IMR-90 (cell line): ENCODE results near the gene CROCC2. TPM values are rescaled to one million over a fixed set of nuclear protein-coding genes. Genes with fewer than 3 reads are reported as not detected.

ENCODE experiments used
- ATAC-seq: fragments of 200-7000 bp; cut with Tn5 transposase; 2 replicates; pipeline ENCODE4 v1.9.1; 2020; ENCODE audit warnings: low read depth, mild to moderate bottlenecking, moderate library complexity
- BruUV-seq: library from RNA; stranded (reverse); fragments of 400-500 nt; replicated peaks from 2 replicates; lab custom pipeline; 2021; lab: Mats Ljungman, UMichigan
- CTCF ChIA-PET: fragments of 300-600 bp; formaldehyde crosslinking; extraction: SDS; loops from one replicate; lab custom pipeline; 2021; ENCODE audit warnings: antibody characterized with exemption; lab: Yijun Ruan, JAX
- POLR2A ChIA-PET: fragments of 300-600 bp; sonication (Branson Sonifier 250); formaldehyde crosslinking; loops from one replicate; lab custom pipeline; 2022; ENCODE audit warnings: antibody characterized with exemption; ENCODE audit not compliant: unreplicated experiment; lab: Charles Lee
- DNase-seq: peaks from one replicate; pipeline ENCODE4 v3.0.0; 2013
- H2AFZ ChIP-seq: replicated peaks from 2 replicates; pipeline ENCODE3; 2013; ENCODE audit warnings: low read length, mild to moderate bottlenecking; ENCODE audit not compliant: poor library complexity
- H2AK5ac ChIP-seq: 2 replicates; pipeline ENCODE4 v1.6.1; 2013; ENCODE audit warnings: low read depth, low read length, inconsistent platforms
- H2AK9ac ChIP-seq: replicated peaks from 2 replicates; pipeline ENCODE3; 2013; ENCODE audit warnings: mild to moderate bottlenecking, low read depth, low read length, moderate library complexity; ENCODE audit not compliant: poor library complexity
- H2BK120ac ChIP-seq: 2 replicates; pipeline ENCODE4 v1.6.1; 2013; ENCODE audit warnings: low read depth, low read length, inconsistent platforms
- H2BK15ac ChIP-seq: 3 replicates; pipeline ENCODE4 v1.6.1; 2013; ENCODE audit warnings: low read depth, low read length, inconsistent platforms
- H2BK20ac ChIP-seq: 2 replicates; pipeline ENCODE4 v1.6.1; 2013; ENCODE audit warnings: low read depth, mild to moderate bottlenecking, inconsistent platforms, low read length, moderate library complexity
- H2BK5ac ChIP-seq: 2 replicates; pipeline ENCODE4 v1.6.1; 2013; ENCODE audit warnings: mild to moderate bottlenecking, low read depth, low read length, inconsistent platforms; ENCODE audit not compliant: poor library complexity, severe bottlenecking
- H3K14ac ChIP-seq: replicated peaks from 2 replicates; pipeline ENCODE4 v1.6.1; 2013; ENCODE audit warnings: low read depth, low read length, inconsistent platforms
- H3K18ac ChIP-seq: 2 replicates; pipeline ENCODE4 v1.6.1; 2013; ENCODE audit warnings: low read depth, low read length, control low read depth
- H3K23ac ChIP-seq: 2 replicates; pipeline ENCODE4 v1.6.1; 2013; ENCODE audit warnings: low read depth, low read length, inconsistent platforms
- H3K27ac ChIP-seq: 2 replicates; pipeline ENCODE4 v1.5.1; 2013; ENCODE audit warnings: mild to moderate bottlenecking, control low read depth, low read length; ENCODE audit not compliant: insufficient read depth
- H3K27me3 ChIP-seq: 2 replicates; pipeline ENCODE4 v1.6.1; 2013; ENCODE audit warnings: low read length; ENCODE audit not compliant: control insufficient read depth, insufficient read depth
- H3K36me3 ChIP-seq: 2 replicates; pipeline ENCODE4 v1.6.1; 2013; ENCODE audit warnings: low read length, mixed read lengths; ENCODE audit not compliant: control insufficient read depth, insufficient read depth
- H3K4ac ChIP-seq: 2 replicates; pipeline ENCODE4 v1.6.1; 2013; ENCODE audit warnings: low read depth, low read length, inconsistent platforms
- H3K4me1 ChIP-seq: 2 replicates; pipeline ENCODE4 v1.6.1; 2013; ENCODE audit warnings: low read length, mixed read lengths; ENCODE audit not compliant: control insufficient read depth, insufficient read depth
- H3K4me2 ChIP-seq: 2 replicates; pipeline ENCODE4 v1.6.1; 2013; ENCODE audit warnings: low read depth, mild to moderate bottlenecking, control low read depth, low read length, moderate library complexity
- H3K4me3 ChIP-seq: 2 replicates; pipeline ENCODE4 v1.5.1; 2013; ENCODE audit warnings: low read depth, mild to moderate bottlenecking, control low read depth, low read length, moderate library complexity; ENCODE audit not compliant: insufficient read depth
- H3K56ac ChIP-seq: 2 replicates; pipeline ENCODE4 v1.6.1; 2013; ENCODE audit warnings: low read length, inconsistent platforms; ENCODE audit not compliant: insufficient read depth; ENCODE audit errors: extremely low read depth
- H3K79me1 ChIP-seq, 2 experiments: 2 replicates each; pipeline ENCODE4 v1.6.1; 2013; ENCODE audit warnings: low read length in 2 of 2, inconsistent platforms in 1 of 2, low read depth in 1 of 2
- H3K9ac ChIP-seq: 2 replicates; pipeline ENCODE4 v1.6.1; 2013; ENCODE audit warnings: low read depth, low read length, control low read depth
- H3K9me1 ChIP-seq: 2 replicates; pipeline ENCODE4 v1.6.1; 2013; ENCODE audit warnings: low read length, inconsistent platforms; ENCODE audit not compliant: insufficient read depth
- H3K9me3 ChIP-seq: 2 replicates; pipeline ENCODE4 v1.6.1; 2013; ENCODE audit warnings: low read length; ENCODE audit not compliant: control insufficient read depth, insufficient read depth
- H4K20me1 ChIP-seq: 2 replicates; pipeline ENCODE4 v1.6.1; 2013; ENCODE audit warnings: low read length, inconsistent platforms; ENCODE audit not compliant: insufficient read depth
- H4K5ac ChIP-seq: 2 replicates; pipeline ENCODE4 v1.6.1; 2013; ENCODE audit warnings: mild to moderate bottlenecking, low read depth, low read length, control low read depth
- H4K8ac ChIP-seq, 2 experiments: 2 replicates each; pipeline ENCODE4 v1.6.1; 2013; ENCODE audit warnings: low read depth in 2 of 2, low read length in 2 of 2, control low read depth in 1 of 2, inconsistent platforms in 1 of 2
- H4K91ac ChIP-seq: 2 replicates; pipeline ENCODE4 v1.6.1; 2013; ENCODE audit warnings: low read depth, low read length, inconsistent platforms; ENCODE audit not compliant: insufficient read depth
- BHLHE40 ChIP-seq: fragments of 150-350 bp; IDR thresholded peaks from 2 replicates; pipeline ENCODE4 v1.6.1; 2016; ENCODE audit warnings: mild to moderate bottlenecking, low read depth, low read length
- CTCF ChIP-seq: conservative IDR thresholded peaks from 2 replicates; pipeline ENCODE4 v1.5.1; 2012; ENCODE audit warnings: mild to moderate bottlenecking, low read depth, low read length, improper control_type of control experiment
- MAZ ChIP-seq: IDR thresholded peaks from 2 replicates; pipeline ENCODE4 v1.6.1; 2012; ENCODE audit warnings: low read depth, mild to moderate bottlenecking, low read length, improper control_type of control experiment, moderate library complexity, borderline replicate concordance
- RFX5 ChIP-seq: IDR thresholded peaks from 2 replicates; pipeline ENCODE4 v1.8.0; 2012; ENCODE audit warnings: low read depth, mild to moderate bottlenecking, low read length, moderate library complexity
- WGBS, 2 experiments: methylation state at CpG; one replicate each; pipeline versions ENCODE4 v1.1.5 to v1.1.7; 2013; ENCODE audit warnings: missing lambda C conversion rate in 2 of 2; ENCODE audit not compliant: insufficient read length in 1 of 2; ENCODE audit errors: extremely low coverage in 2 of 2; 5-methylcytosine and 5-hydroxymethylcytosine counted together
- dilution Hi-C: fragments of 300-500 bp; cut with HindIII; formaldehyde crosslinking; loops from one replicate; pipeline ENCODE4 v1.14.3; 2018; ENCODE audit warnings: low sequenced_read_pairs; ENCODE audit not compliant: unreplicated experiment
- in situ Hi-C: fragments of 300-500 bp; cut with MboI; formaldehyde crosslinking; loops from 3 replicates; pipeline ENCODE4 v1.14.3; 2019; ENCODE audit warnings: low sequenced_read_pairs, inconsistent platforms, mixed read lengths
- intact Hi-C: fragments of 100-400 bp; cut with micrococcal nuclease; formaldehyde crosslinking; loops from 2 replicates; pipeline ENCODE4 v1.10.0; 2022
- polyA plus RNA-seq, 3 experiments: library from polyadenylated mRNA; depleted of rRNA; stranded (reverse); fragments of >200 nt; gene quantifications; 2 replicates each; pipeline ENCODE4 v1.2.3, GENCODE V29; 2012; ENCODE audit warnings: low replicate concordance in 1 of 3
- total RNA-seq: library from RNA; depleted of rRNA; stranded (reverse); fragments of >200 nt; gene quantifications from 2 replicates; pipeline ENCODE4 v1.2.3, GENCODE V29; 2012

Gene CROCC2
- total and polyA plus RNA-seq, 2 of the 4 experiments (the other 2 are of a cell fraction): not detected

GRCh38 chr2:240983361-240983995 is 77.3 kb downstream of the CROCC2 start:
- Histone ChIP-seq H3K23ac (no peak overlapping the region), H3K4ac (no peak overlapping the region), H3K4me2 (no peak overlapping the region), H4K91ac (no peak overlapping the region), H2BK120ac (no peak overlapping the region), H3K79me1 (no peaks in the 10 kb centered on the region), H4K20me1 (no peaks in the 10 kb centered on the region), H3K27me3 (peaks cover 7% of the 10 kb centered on the region; the same call in 1 of the 2 replicates), H3K9me3 (peaks cover 7% of the 10 kb centered on the region), H2AK5ac (no peak overlapping the region), H3K56ac (no peak overlapping the region), H3K18ac (no peak overlapping the region), H3K27ac (no peak overlapping the region), H3K4me3 (no peak overlapping the region), H3K14ac (no peak overlapping the region), H3K4me1 (peaks cover 15% of the 10 kb centered on the region), H2BK15ac (no peak overlapping the region), H3K36me3 (no peaks in the 10 kb centered on the region), H4K5ac (no peak overlapping the region), H3K9me1 (no peaks in the 10 kb centered on the region), H2AFZ (no peak overlapping the region), H2AK9ac (no peak overlapping the region), H2BK20ac (no peak overlapping the region), H2BK5ac (no peak overlapping the region), H3K9ac (no peak overlapping the region), H4K8ac (no peak overlapping the region)
- CTCF ChIA-PET: interaction anchor here (0.7 to 1.1 kb wide), 2 partner anchors 8 to 34 kb away, joined by 3 to 6 read pairs; no protein-coding TSS in a partner anchor
- no TSS peak for BruUV-seq
- 17% methylated on average over 14 of the region's 45 CpGs; no CpG with 5 or more reads in 1 of the 2 experiments for whole genome bisulfite sequencing, 2 experiments
- dilution Hi-C loops (no loop called here), intact Hi-C loops (no loop called here), in situ Hi-C loops (no loop called here)
- peak; percentile 16 for DNase-seq
- POLR2A ChIA-PET: no interaction called here
- TF ChIP-seq BHLHE40 (no peak), CTCF (peak; percentile 36), RFX5 (no peak), MAZ (no peak)
- peak; percentile 24; the same call in 1 of the 2 replicates for ATAC-seq
